Thyroid gland (tissue), 4 donors: Measurements from ENCODE around the gene RTN4RL1.

Experiments used
- CTCF ChIP-seq, 6 experiments: fragments of 200-600 bp in 3 of 6; fragments of 450-650 bp in 3 of 6; sonication (generic) in 3 of 6; IDR thresholded peaks; one replicate each; pipeline ENCODE4 v1.5.1; 2016 to 2019; ENCODE audit warnings: antibody characterized with exemption in 6 of 6, mild to moderate bottlenecking in 2 of 6, inconsistent platforms in 1 of 6, moderate library complexity in 1 of 6
- POLR2A ChIP-seq, 2 donors: fragments of 450-650 bp; IDR thresholded peaks; one replicate each; pipeline ENCODE4 v1.6.1; 2017; ENCODE audit warnings: antibody characterized with exemption in 2 of 2, mild to moderate bottlenecking in 2 of 2, moderate library complexity in 1 of 2

- TF ChIP-seq CTCF (IDR thresholded peaks at IDR 0.05) (no peak), POLR2A (IDR thresholded peaks at IDR 0.05) (no peak)
Observed at GRCh38 chr17:1919201-1919600, 105.9 kb downstream of the RTN4RL1 start.
